GM23248 (cell line): ENCODE measurements around the gene WNT7B. TPM values are rescaled to one million over a fixed set of nuclear protein-coding genes. Genes with fewer than 3 reads are reported as not detected.

Source experiments
- DNase-seq: peaks from one replicate; pipeline ENCODE4 v3.0.0-alpha.2; 2015
- H2AFZ ChIP-seq: fragments of 200-600 bp; sonication (generic); 2 replicates; pipeline ENCODE4 v1.6.1; 2016; ENCODE audit warnings: antibody characterized with exemption
- H3F3A ChIP-seq: fragments of 200-600 bp; sonication (generic); 2 replicates; pipeline ENCODE4 v1.6.1; 2016; ENCODE audit warnings: mild to moderate bottlenecking, antibody characterized with exemption, mixed run types; ENCODE audit not compliant: insufficient read depth
- H3K27ac ChIP-seq: fragments of 200-600 bp; sonication (generic); 2 replicates; pipeline ENCODE4 v1.5.1; 2016; ENCODE audit warnings: mild to moderate bottlenecking
- H3K27me3 ChIP-seq: fragments of 200-600 bp; sonication (generic); replicated peaks from 2 replicates; pipeline ENCODE4 v1.6.1; 2016; ENCODE audit warnings: mild to moderate bottlenecking; ENCODE audit not compliant: insufficient read depth
- H3K36me3 ChIP-seq: fragments of 200-600 bp; sonication (generic); 2 replicates; pipeline ENCODE4 v1.6.1; 2016; ENCODE audit warnings: low read depth, mild to moderate bottlenecking
- H3K4me1 ChIP-seq: fragments of 200-600 bp; sonication (generic); 2 replicates; pipeline ENCODE4 v1.6.1; 2016; ENCODE audit warnings: mild to moderate bottlenecking; ENCODE audit not compliant: insufficient read depth
- H3K4me2 ChIP-seq: fragments of 200-600 bp; sonication (generic); one replicate; pipeline ENCODE4 v1.6.1; 2016; ENCODE audit warnings: mild to moderate bottlenecking; ENCODE audit not compliant: unreplicated experiment
- H3K4me3 ChIP-seq: fragments of 200-600 bp; sonication (generic); 2 replicates; pipeline ENCODE4 v1.5.1; 2016; ENCODE audit warnings: mild to moderate bottlenecking
- H3K79me2 ChIP-seq: fragments of 200-600 bp; sonication (generic); 2 replicates; pipeline ENCODE4 v1.6.1; 2016; ENCODE audit warnings: mild to moderate bottlenecking; ENCODE audit not compliant: insufficient read depth
- H3K9ac ChIP-seq: fragments of 200-600 bp; sonication (generic); 2 replicates; pipeline ENCODE4 v1.6.1; 2016; ENCODE audit warnings: mild to moderate bottlenecking
- H3K9me2 ChIP-seq: fragments of 200-600 bp; sonication (generic); 2 replicates; pipeline ENCODE4 v1.6.1; 2016; ENCODE audit warnings: mixed run types, mild to moderate bottlenecking, moderate library complexity; ENCODE audit not compliant: insufficient read depth
- H3K9me3 ChIP-seq: fragments of 200-600 bp; sonication (generic); one replicate; pipeline ENCODE4 v1.6.1; 2017; ENCODE audit warnings: low read depth
- H4K20me1 ChIP-seq: fragments of 200-600 bp; sonication (generic); 2 replicates; pipeline ENCODE4 v1.6.0; 2016; ENCODE audit not compliant: insufficient read depth
- EZH2 ChIP-seq: fragments of 200-600 bp; sonication (generic); IDR thresholded peaks from 2 replicates; pipeline ENCODE4 v1.6.1; 2018; ENCODE audit warnings: antibody characterized with exemption, mild to moderate bottlenecking; ENCODE audit not compliant: insufficient read depth, poor library complexity, severe bottlenecking
- EZH2phosphoT487 ChIP-seq: fragments of 200-600 bp; sonication (generic); IDR thresholded peaks from 2 replicates; pipeline ENCODE4 v1.6.1; 2018; ENCODE audit warnings: antibody characterized with exemption, moderate library complexity, mild to moderate bottlenecking, low read depth; ENCODE audit not compliant: insufficient read depth
- WGBS, 2 experiments: methylation state at CpG; one replicate each; pipeline ENCODE4 v1.1.6; 2015 to 2017; ENCODE audit warnings: low lambda C conversion rate in 2 of 2, low coverage in 1 of 2; ENCODE audit errors: missing lambda C conversion rate in 2 of 2; 5-methylcytosine and 5-hydroxymethylcytosine counted together
- in situ Hi-C: fragments of 300-500 bp; cut with MboI; formaldehyde crosslinking; loops from 2 replicates; pipeline ENCODE4 v1.15.0; 2020
- polyA plus RNA-seq: library from polyadenylated mRNA; unstranded; fragments of >200 nt; fragmentation: Nextera tagmentation; extraction: Ambion mirVana; gene quantifications from 2 replicates; pipeline ENCODE4 v1.2.1, GENCODE V29; 2016
- total RNA-seq: library from RNA; depleted of rRNA; stranded (reverse); fragments of >200 nt; shearing (Covaris generic); gene quantifications from 2 replicates; pipeline ENCODE4 v1.2.3, GENCODE V29; 2014

Gene WNT7B
- total and polyA plus RNA-seq, 2 experiments from 2014 or later, result not detected

DNA sequence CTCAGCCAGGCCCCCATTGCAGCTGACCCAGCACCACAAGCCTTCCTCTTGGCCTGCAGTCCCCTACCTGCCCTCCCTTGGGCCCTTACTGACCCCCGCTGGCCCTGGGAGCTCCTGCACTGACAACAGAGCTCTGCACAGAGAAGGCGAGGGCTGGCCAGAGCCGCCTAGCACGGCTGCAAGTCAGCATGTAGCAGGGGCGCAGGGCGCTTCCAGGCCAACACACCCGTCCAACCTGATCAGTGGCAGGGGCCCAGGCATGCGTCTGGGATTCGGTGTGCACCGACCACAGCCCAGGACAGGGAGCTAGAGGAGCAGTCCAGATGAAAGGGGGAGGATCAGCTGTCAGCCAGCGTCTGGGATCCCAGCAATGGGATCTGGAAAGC, 7.6 kb downstream of the WNT7B start:
- TF ChIP-seq EZH2, result no peak
- TF ChIP-seq EZH2phosphoT487, result no peak
- in situ Hi-C loops, result loop anchor here (10.0 kb wide), 1 partner anchor 385 kb away; no protein-coding TSS in a partner anchor
- no peaks in the 10 kb centered on the region for H3K9me2 ChIP-seq
- H3K79me2 ChIP-seq, result no peaks in the 10 kb centered on the region
- H3K36me3 ChIP-seq, result no peaks in the 10 kb centered on the region
- 91 to 92% methylated on average over 10 to 11 of the region's 11 CpGs for WGBS, 2 experiments
- H3K9ac ChIP-seq, result no peak overlapping the region
- H3K4me1 ChIP-seq, result peaks cover 27% of the 10 kb centered on the region
- no peak overlapping the region for H2AFZ ChIP-seq
- no peak overlapping the region for H3K27ac ChIP-seq
- no peak overlapping the region for H3K4me3 ChIP-seq
- H3K4me2 ChIP-seq, result no peak overlapping the region
- H4K20me1 ChIP-seq, result no peaks in the 10 kb centered on the region
- DNase-seq, result no peak
- H3K27me3 ChIP-seq, result peaks cover 28% of the 10 kb centered on the region
- no peaks in the 10 kb centered on the region for H3K9me3 ChIP-seq
- H3F3A ChIP-seq, result no peaks in the 10 kb centered on the region

DNA sequence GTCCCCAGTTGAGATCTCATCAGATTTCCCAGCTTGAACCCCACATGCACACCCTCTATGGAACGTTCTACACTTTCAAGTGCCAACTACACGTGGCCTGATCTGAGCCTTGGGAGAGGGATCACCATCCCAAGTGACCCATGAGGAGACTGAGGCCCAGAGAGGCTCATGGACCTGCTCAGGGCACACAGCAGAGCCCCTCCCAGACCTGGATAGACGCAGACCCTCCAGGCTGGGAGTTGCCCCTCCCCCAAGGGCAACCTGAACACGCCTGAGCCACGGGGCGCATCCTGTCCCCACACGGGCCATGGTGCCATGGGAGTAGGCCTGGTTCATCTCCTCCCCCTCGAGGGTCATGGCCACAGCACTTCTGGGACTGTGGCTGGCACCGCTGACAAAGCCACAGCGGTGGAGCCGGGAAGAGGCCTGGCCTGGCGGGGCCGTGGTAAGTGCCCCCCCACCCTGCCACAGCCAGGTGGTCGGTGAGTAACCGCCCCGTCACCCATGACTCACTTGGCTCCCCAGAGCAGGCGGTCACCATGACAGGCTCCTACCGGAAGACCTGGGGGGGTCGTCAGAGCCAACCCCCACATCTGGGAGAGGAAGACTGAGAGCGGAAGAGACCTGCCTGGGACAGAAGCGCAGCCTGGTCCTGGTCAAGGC, 8.1 kb downstream of the WNT7B start:
- H3K4me1 ChIP-seq, result peaks cover 27% of the 10 kb centered on the region
- H3K27ac ChIP-seq, result no peak overlapping the region
- H3K4me3 ChIP-seq, result no peak overlapping the region
- H3K36me3 ChIP-seq, result no peaks in the 10 kb centered on the region
- H4K20me1 ChIP-seq, result no peaks in the 10 kb centered on the region
- no peaks in the 10 kb centered on the region for H3K79me2 ChIP-seq
- H3F3A ChIP-seq, result no peaks in the 10 kb centered on the region
- H3K9me3 ChIP-seq, result no peaks in the 10 kb centered on the region
- H3K27me3 ChIP-seq, result peaks cover 23% of the 10 kb centered on the region
- no peak overlapping the region for H3K4me2 ChIP-seq
- in situ Hi-C loops, result loop anchor here (10.0 kb wide), 1 partner anchor 384 kb away; no protein-coding TSS in a partner anchor
- no peaks in the 10 kb centered on the region for H3K9me2 ChIP-seq
- TF ChIP-seq EZH2 (no peak), EZH2phosphoT487 (no peak)
- H2AFZ ChIP-seq, result no peak overlapping the region
- peak; percentile 80 for DNase-seq
- WGBS, 2 experiments, result 46 to 49% methylated on average over 21 of the region's 21 CpGs
- no peak overlapping the region for H3K9ac ChIP-seq

DNA sequence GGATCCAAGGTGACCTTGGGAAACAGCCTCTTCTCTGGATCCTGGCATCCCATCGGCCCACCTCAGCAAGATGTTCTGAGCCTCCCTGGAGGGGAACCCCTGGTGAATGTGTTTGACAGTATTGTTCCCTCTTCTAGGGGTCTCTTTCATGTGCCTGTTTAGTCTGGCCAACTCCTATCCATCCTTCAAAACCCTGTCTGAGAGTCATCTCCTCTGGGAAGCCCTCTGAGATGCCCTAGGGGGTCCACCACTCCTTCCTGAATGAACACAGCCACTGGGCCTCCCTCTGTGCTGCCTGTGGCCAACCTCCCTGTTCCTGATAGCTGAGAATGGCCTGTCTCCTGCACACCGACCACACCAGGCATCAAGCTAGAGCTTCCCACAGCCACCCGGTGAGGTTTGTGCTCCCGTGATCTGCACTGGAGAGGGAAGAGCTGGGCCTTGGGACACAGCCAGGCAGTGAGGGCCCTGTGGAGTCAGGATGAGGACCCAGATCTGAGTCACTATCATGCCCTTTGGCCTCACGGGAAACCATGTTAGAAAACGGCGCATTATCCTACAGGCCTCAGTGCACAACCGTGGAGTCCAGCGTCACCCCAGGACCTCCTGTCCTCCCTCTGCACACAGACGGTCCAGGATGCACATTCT, 8.8 kb downstream of the WNT7B start:
- TF ChIP-seq EZH2phosphoT487 (no peak), EZH2 (no peak)
- Histone ChIP-seq H3K9me3 (no peaks in the 10 kb centered on the region), H3K27me3 (peaks cover 15% of the 10 kb centered on the region), H3K9me2 (no peaks in the 10 kb centered on the region), H3K4me1 (peaks cover 27% of the 10 kb centered on the region), H3K79me2 (no peaks in the 10 kb centered on the region), H3K9ac (no peak overlapping the region), H3F3A (no peaks in the 10 kb centered on the region), H3K36me3 (no peaks in the 10 kb centered on the region), H2AFZ (no peak overlapping the region), H4K20me1 (no peaks in the 10 kb centered on the region), H3K27ac (no peak overlapping the region), H3K4me3 (no peak overlapping the region), H3K4me2 (no peak overlapping the region)
- in situ Hi-C loops, result loop anchor here (10.0 kb wide), 1 partner anchor 383 kb away; no protein-coding TSS in a partner anchor
- DNase-seq, result no peak
- WGBS, 2 experiments, result 88 to 95% methylated on average over 10 of the region's 10 CpGs

DNA sequence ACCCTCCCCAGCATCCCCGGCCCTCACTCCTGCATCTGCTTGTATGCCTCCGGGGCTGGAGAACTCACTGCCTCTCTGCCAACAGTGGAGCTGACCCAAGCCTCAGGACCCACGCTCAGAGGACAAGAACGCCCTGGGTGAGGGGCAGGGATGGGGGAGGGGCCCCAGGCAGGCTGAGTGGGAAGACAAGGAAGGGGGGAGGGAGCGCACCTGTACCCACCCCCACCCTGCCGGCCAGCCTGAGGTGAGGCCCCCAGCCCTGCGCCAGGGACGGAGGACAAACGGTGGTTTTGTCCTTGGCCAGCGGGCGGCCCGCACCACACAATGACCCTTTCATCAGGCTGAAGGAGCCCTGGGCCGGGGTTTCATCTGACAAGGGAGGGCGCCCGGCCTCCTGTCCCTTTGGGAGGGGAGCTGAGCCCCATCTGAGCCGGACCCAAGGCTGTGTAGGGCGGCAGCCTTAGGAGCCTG, 10.0 kb downstream of the WNT7B start:
- Histone ChIP-seq H3K9me2 (no peaks in the 10 kb centered on the region), H3K79me2 (no peaks in the 10 kb centered on the region), H4K20me1 (no peaks in the 10 kb centered on the region), H3K9me3 (no peaks in the 10 kb centered on the region), H3K27ac (no peak overlapping the region), H3F3A (no peaks in the 10 kb centered on the region), H3K4me1 (peaks cover 27% of the 10 kb centered on the region), H3K27me3 (peaks cover 15% of the 10 kb centered on the region), H2AFZ (no peak overlapping the region), H3K9ac (no peak overlapping the region), H3K4me3 (no peak overlapping the region), H3K4me2 (no peak overlapping the region), H3K36me3 (no peaks in the 10 kb centered on the region)
- in situ Hi-C loops, result loop anchor here (10.0 kb wide), 1 partner anchor 382 kb away; no protein-coding TSS in a partner anchor
- DNase-seq, result no peak
- TF ChIP-seq EZH2, result no peak
- no peak for TF ChIP-seq EZH2phosphoT487
- WGBS, 2 experiments, result 81 to 85% methylated on average over 9 to 14 of the region's 17 CpGs
